ENCODE measurements around the gene SPTBN1.

GRCh38 chr2:54556621-54557121, 100.5 kb downstream of the SPTBN1 start:
- TF ChIP-seq GATA2 (IDR thresholded peaks at IDR 0.05; ENCODE audit: low read depth, low read length) (no peak), GATA3 (IDR thresholded peaks at IDR 0.05; ENCODE audit: low read depth, low read length) (no peak)

Measured in SH-SY5Y (cell line).